ENCODE results near the gene PPP1CB.

Gene PPP1CB

GRCh38 chr2:28730641-28731146 lies 20.9 kb upstream of the PPP1CB start:
- H2BK15ac ChIP-seq (ENCODE audit: low read length), result no peak overlapping the region
- H3K18ac ChIP-seq (ENCODE audit: low read length), result no peak overlapping the region
- H3K4me3 ChIP-seq (ENCODE audit: low read length in 2 of 2), result no peak overlapping the region
- H3K79me1 ChIP-seq (ENCODE audit: low read depth, low read length), result no peaks in the 10 kb centered on the region
- H3K36me3 ChIP-seq (replicated peaks in 1 of 2; ENCODE audit: control insufficient read depth in 2 of 2, insufficient read depth in 2 of 2, low read length in 2 of 2), result no peaks in the 10 kb centered on the region
- no peak overlapping the region for H2AFZ ChIP-seq (ENCODE audit: low read length)
- no peak overlapping the region for H2BK5ac ChIP-seq (ENCODE audit: low read length)
- H3K23ac ChIP-seq (ENCODE audit: low read depth, low read length, poor library complexity), result no peak overlapping the region
- H3K4me2 ChIP-seq (ENCODE audit: insufficient read depth, low read length, poor library complexity, severe bottlenecking), result no peak overlapping the region
- no peak overlapping the region for H2AK5ac ChIP-seq (ENCODE audit: low read depth, low read length)
- no peak overlapping the region for H3K4ac ChIP-seq (ENCODE audit: low read length)
- no peaks in the 10 kb centered on the region for H3K4me1 ChIP-seq (ENCODE audit: control insufficient read depth in 2 of 2, insufficient read depth in 1 of 2, low read depth in 1 of 2, low read length in 2 of 2)
- H4K91ac ChIP-seq (ENCODE audit: low read depth, low read length, poor library complexity), result no peak overlapping the region
- H3K27me3 ChIP-seq (ENCODE audit: control insufficient read depth in 3 of 3, insufficient read depth in 3 of 3, low read depth in 1 of 3, low read length in 3 of 3), result no peaks in the 10 kb centered on the region
- no peak for DNase-seq (ENCODE audit: low spot score)
- H4K8ac ChIP-seq (ENCODE audit: low read depth, low read length), result no peak overlapping the region
- H3K27ac ChIP-seq (replicated peaks; ENCODE audit: low read length), result no peak overlapping the region
- no peak overlapping the region for H3K14ac ChIP-seq (ENCODE audit: low read length)
- H2BK12ac ChIP-seq (ENCODE audit: low read length), result no peak overlapping the region
- no peaks in the 10 kb centered on the region for H3K9me3 ChIP-seq (replicated peaks in 1 of 2; ENCODE audit: control insufficient read depth in 2 of 2, insufficient read depth in 1 of 2, low read depth in 1 of 2, low read length in 2 of 2)
- no peak overlapping the region for H3K9ac ChIP-seq (ENCODE audit: low read depth, low read length, poor library complexity)
- WGBS, 2 donors (ENCODE audit: extremely low coverage in 2 of 2, insufficient read length in 2 of 2, insufficient replicate concordance in 1 of 2), result no CpG with 5 or more reads among the region's 5 CpGs
- no peak overlapping the region for H2BK120ac ChIP-seq (ENCODE audit: low read depth, low read length)

- no peak overlapping the region for H2AK5ac ChIP-seq (ENCODE audit: low read depth, low read length)
- H2BK15ac ChIP-seq (ENCODE audit: low read length), result no peak overlapping the region
- peaks cover 6 to 10% of the 10 kb centered on the region in 2 donors for H3K9me3 ChIP-seq (replicated peaks in 1 of 2; ENCODE audit: control insufficient read depth in 2 of 2, insufficient read depth in 1 of 2, low read depth in 1 of 2, low read length in 2 of 2)
- H3K4me1 ChIP-seq (ENCODE audit: control insufficient read depth in 2 of 2, insufficient read depth in 1 of 2, low read depth in 1 of 2, low read length in 2 of 2), result no peaks in the 10 kb centered on the region
- H3K18ac ChIP-seq (ENCODE audit: low read length), result no peak overlapping the region
- no peak overlapping the region for H4K91ac ChIP-seq (ENCODE audit: low read depth, low read length, poor library complexity)
- H2BK120ac ChIP-seq (ENCODE audit: low read depth, low read length), result no peak overlapping the region
- H2AFZ ChIP-seq (ENCODE audit: low read length), result no peak overlapping the region
- no peak overlapping the region for H3K4me2 ChIP-seq (ENCODE audit: insufficient read depth, low read length, poor library complexity, severe bottlenecking)
- no peak overlapping the region for H4K8ac ChIP-seq (ENCODE audit: low read depth, low read length)
- H2BK12ac ChIP-seq (ENCODE audit: low read length), result no peak overlapping the region
- H3K4me3 ChIP-seq (ENCODE audit: low read length in 2 of 2), result no peak overlapping the region
- no peaks in the 10 kb centered on the region for H3K79me1 ChIP-seq (ENCODE audit: low read depth, low read length)
- H3K14ac ChIP-seq (ENCODE audit: low read length), result no peak overlapping the region
- WGBS, 2 donors (ENCODE audit: extremely low coverage in 2 of 2, insufficient read length in 2 of 2, insufficient replicate concordance in 1 of 2), result no CpG with 5 or more reads among the region's 6 CpGs
- no peak overlapping the region for H3K23ac ChIP-seq (ENCODE audit: low read depth, low read length, poor library complexity)
- no peak overlapping the region for H3K9ac ChIP-seq (ENCODE audit: low read depth, low read length, poor library complexity)
- no peaks in the 10 kb centered on the region for H3K36me3 ChIP-seq (replicated peaks in 1 of 2; ENCODE audit: control insufficient read depth in 2 of 2, insufficient read depth in 2 of 2, low read length in 2 of 2)
- H3K27ac ChIP-seq (replicated peaks; ENCODE audit: low read length), result no peak overlapping the region
- no peaks in the 10 kb centered on the region for H3K27me3 ChIP-seq (ENCODE audit: control insufficient read depth in 3 of 3, insufficient read depth in 3 of 3, low read depth in 1 of 3, low read length in 3 of 3)
- no peak overlapping the region for H2BK5ac ChIP-seq (ENCODE audit: low read length)
- H3K4ac ChIP-seq (ENCODE audit: low read length), result no peak overlapping the region
- DNase-seq (ENCODE audit: low spot score), result no peak
Measured at GRCh38 chr2:28735511-28735910, 16.1 kb upstream of the PPP1CB start.

- Histone ChIP-seq H2AFZ (ENCODE audit: low read length) (no peak overlapping the region), H3K4me3 (ENCODE audit: low read length in 2 of 2) (no peak overlapping the region), H2BK12ac (ENCODE audit: low read length) (no peak overlapping the region), H2BK15ac (ENCODE audit: low read length) (no peak overlapping the region), H3K27me3 (ENCODE audit: control insufficient read depth in 3 of 3, insufficient read depth in 3 of 3, low read depth in 1 of 3, low read length in 3 of 3) (no peaks in the 10 kb centered on the region), H4K8ac (ENCODE audit: low read depth, low read length) (no peak overlapping the region), H3K27ac (replicated peaks; ENCODE audit: low read length) (no peak overlapping the region), H3K18ac (ENCODE audit: low read length) (no peak overlapping the region), H4K91ac (ENCODE audit: low read depth, low read length, poor library complexity) (no peak overlapping the region), H3K14ac (ENCODE audit: low read length) (no peak overlapping the region), H3K36me3 (replicated peaks in 1 of 2; ENCODE audit: control insufficient read depth in 2 of 2, insufficient read depth in 2 of 2, low read length in 2 of 2) (no peaks in the 10 kb centered on the region), H3K9me3 (replicated peaks in 1 of 2; ENCODE audit: control insufficient read depth in 2 of 2, insufficient read depth in 1 of 2, low read depth in 1 of 2, low read length in 2 of 2) (peaks cover 6 to 10% of the 10 kb centered on the region in 2 donors), H2AK5ac (ENCODE audit: low read depth, low read length) (no peak overlapping the region), H3K79me1 (ENCODE audit: low read depth, low read length) (no peaks in the 10 kb centered on the region), H3K23ac (ENCODE audit: low read depth, low read length, poor library complexity) (no peak overlapping the region), H3K4me1 (ENCODE audit: control insufficient read depth in 2 of 2, insufficient read depth in 1 of 2, low read depth in 1 of 2, low read length in 2 of 2) (no peaks in the 10 kb centered on the region), H3K4ac (ENCODE audit: low read length) (no peak overlapping the region), H2BK120ac (ENCODE audit: low read depth, low read length) (no peak overlapping the region), H3K4me2 (ENCODE audit: insufficient read depth, low read length, poor library complexity, severe bottlenecking) (no peak overlapping the region), H2BK5ac (ENCODE audit: low read length) (no peak overlapping the region), H3K9ac (ENCODE audit: low read depth, low read length, poor library complexity) (no peak overlapping the region)
- no CpG with 5 or more reads among the region's 3 CpGs for WGBS, 2 donors (ENCODE audit: extremely low coverage in 2 of 2, insufficient read length in 2 of 2, insufficient replicate concordance in 1 of 2)
- DNase-seq (ENCODE audit: low spot score), result no peak
Measured at GRCh38 chr2:28736034-28736433, 15.6 kb upstream of the PPP1CB start.

GRCh38 chr2:28737655-28738054 lies 14.0 kb upstream of the PPP1CB start:
- Histone ChIP-seq H3K4me3 (ENCODE audit: low read length in 2 of 2) (no peak overlapping the region), H3K18ac (ENCODE audit: low read length) (no peak overlapping the region), H3K9me3 (replicated peaks in 1 of 2; ENCODE audit: control insufficient read depth in 2 of 2, insufficient read depth in 1 of 2, low read depth in 1 of 2, low read length in 2 of 2) (peaks cover 6 to 10% of the 10 kb centered on the region in 2 donors), H2BK15ac (ENCODE audit: low read length) (no peak overlapping the region), H3K4ac (ENCODE audit: low read length) (no peak overlapping the region), H3K4me2 (ENCODE audit: insufficient read depth, low read length, poor library complexity, severe bottlenecking) (no peak overlapping the region), H3K27me3 (ENCODE audit: control insufficient read depth in 3 of 3, insufficient read depth in 3 of 3, low read depth in 1 of 3, low read length in 3 of 3) (no peaks in the 10 kb centered on the region), H2AFZ (ENCODE audit: low read length) (no peak overlapping the region), H3K4me1 (ENCODE audit: control insufficient read depth in 2 of 2, insufficient read depth in 1 of 2, low read depth in 1 of 2, low read length in 2 of 2) (no peaks in the 10 kb centered on the region), H2AK5ac (ENCODE audit: low read depth, low read length) (no peak overlapping the region), H4K91ac (ENCODE audit: low read depth, low read length, poor library complexity) (no peak overlapping the region), H3K9ac (ENCODE audit: low read depth, low read length, poor library complexity) (no peak overlapping the region), H3K14ac (ENCODE audit: low read length) (no peak overlapping the region), H3K23ac (ENCODE audit: low read depth, low read length, poor library complexity) (no peak overlapping the region), H3K27ac (replicated peaks; ENCODE audit: low read length) (no peak overlapping the region), H2BK12ac (ENCODE audit: low read length) (no peak overlapping the region), H3K36me3 (replicated peaks in 1 of 2; ENCODE audit: control insufficient read depth in 2 of 2, insufficient read depth in 2 of 2, low read length in 2 of 2) (no peaks in the 10 kb centered on the region), H2BK5ac (ENCODE audit: low read length) (no peak overlapping the region), H2BK120ac (ENCODE audit: low read depth, low read length) (no peak overlapping the region), H3K79me1 (ENCODE audit: low read depth, low read length) (no peaks in the 10 kb centered on the region), H4K8ac (ENCODE audit: low read depth, low read length) (no peak overlapping the region)
- DNase-seq (ENCODE audit: low spot score), result no peak
- WGBS, 2 donors (ENCODE audit: extremely low coverage in 2 of 2, insufficient read length in 2 of 2, insufficient replicate concordance in 1 of 2), result no CpG with 5 or more reads among the region's 1 CpG
